K562 (cell line): Measurements from ENCODE around the gene IRS1. TPM values are rescaled to one million over a fixed set of nuclear protein-coding genes. Genes with fewer than 3 reads are reported as not detected.
A peak's percentile ranks its signal among the peaks of the same experiment; 100 is the strongest.

Experiments used
- CCAR2 ChIP-seq: fragments of 200-400 bp; formaldehyde crosslinking; IDR thresholded peaks from 2 replicates; pipeline ENCODE4 v1.6.1; 2017; ENCODE audit warnings: mild to moderate bottlenecking, low read depth, low read length
- ERF ChIP-seq: fragments of 450-650 bp; formaldehyde crosslinking; IDR thresholded peaks from 2 replicates; pipeline ENCODE4 v1.4.0; 2020; ENCODE audit warnings: mild to moderate bottlenecking, mixed read lengths
- GATAD2B ChIP-seq: fragments of 450-650 bp; IDR thresholded peaks from 2 replicates; pipeline ENCODE4 v1.6.1; 2017; ENCODE audit warnings: mild to moderate bottlenecking, borderline replicate concordance
- HMG20A ChIP-seq: fragments of 450-650 bp; formaldehyde crosslinking; conservative IDR thresholded peaks from 2 replicates; pipeline ENCODE4 v1.4.0; 2020; ENCODE audit warnings: mild to moderate bottlenecking, mixed read lengths
- JUN ChIP-seq, 2 experiments: sonication (generic) in 1 of 2; formaldehyde crosslinking in 1 of 2; IDR thresholded peaks; 2 replicates each; pipeline versions ENCODE4 v1.6.1 to v1.8.0; 2012 to 2022; ENCODE audit warnings: borderline replicate concordance in 2 of 2, mild to moderate bottlenecking in 2 of 2, improper control_type of control experiment in 1 of 2, low read depth in 1 of 2, low read length in 1 of 2, missing genetic modification reagents in 1 of 2
- MEIS2 ChIP-seq: fragments of 450-650 bp; IDR thresholded peaks from 2 replicates; pipeline ENCODE4 v1.6.1; 2014; ENCODE audit warnings: mild to moderate bottlenecking; ENCODE audit not compliant: partially characterized antibody
- NFE2L1 ChIP-seq: fragments of 450-650 bp; IDR thresholded peaks from 2 replicates; pipeline ENCODE4 v1.6.1; 2016; ENCODE audit warnings: missing genetic modification characterization, low read depth, mild to moderate bottlenecking, missing compliant biosample characterization, moderate library complexity, borderline replicate concordance
- NR2C2 ChIP-seq, 2 experiments: fragments of 200-800 bp in 1 of 2; sonication (Bioruptor generic) in 1 of 2; sonication (generic) in 1 of 2; formaldehyde crosslinking in 1 of 2; IDR thresholded peaks; 2 replicates each; pipeline versions ENCODE4 v1.6.1 to v1.8.0; 2016 to 2022; ENCODE audit warnings: mild to moderate bottlenecking in 1 of 2, missing compliant biosample characterization in 1 of 2, missing genetic modification characterization in 1 of 2, missing genetic modification reagents in 1 of 2
- PCBP1 ChIP-seq: fragments of 200-400 bp; formaldehyde crosslinking; IDR thresholded peaks from 2 replicates; pipeline ENCODE4 v1.6.1; 2018; ENCODE audit warnings: mild to moderate bottlenecking, low read depth, low read length; ENCODE audit not compliant: poor library complexity, severe bottlenecking
- PHTF2 ChIP-seq: fragments of 250-450 bp; sonication (Bioruptor Pico); IDR thresholded peaks from 2 replicates; pipeline ENCODE4 v1.5.0; 2021; ENCODE audit warnings: mild to moderate bottlenecking
- POLR3A ChIP-seq: IDR thresholded peaks from 2 replicates; pipeline ENCODE4 v1.6.1; 2011; ENCODE audit warnings: borderline replicate concordance, mild to moderate bottlenecking, moderate library complexity; ENCODE audit not compliant: insufficient read length, insufficient read depth; ENCODE audit errors: extremely low read depth
- RBM25 ChIP-seq: fragments of 200-400 bp; formaldehyde crosslinking; IDR thresholded peaks from 2 replicates; pipeline ENCODE4 v1.6.1; 2018; ENCODE audit warnings: low read length, low read depth, moderate library complexity; ENCODE audit not compliant: severe bottlenecking
- RFX1 ChIP-seq: fragments of 450-650 bp; IDR thresholded peaks from 2 replicates; pipeline ENCODE4 v1.6.1; 2016; ENCODE audit warnings: mild to moderate bottlenecking, moderate library complexity
- SMARCA4 ChIP-seq: fragments of 450-650 bp; IDR thresholded peaks from 2 replicates; pipeline ENCODE4 v1.6.1; 2016
- SMARCB1 ChIP-seq: IDR thresholded peaks from 2 replicates; pipeline ENCODE4 v1.6.1; 2011; ENCODE audit warnings: improper control_type of control experiment, low read depth; ENCODE audit not compliant: insufficient read length
- SREBF2 ChIP-seq: sonication (generic); formaldehyde crosslinking; IDR thresholded peaks from 2 replicates; pipeline ENCODE4 v1.4.0; 2020; ENCODE audit warnings: mild to moderate bottlenecking, missing genetic modification reagents
- TEAD1 ChIP-seq, 2 experiments: fragments of 450-650 bp in 1 of 2; sonication (generic) in 1 of 2; formaldehyde crosslinking; IDR thresholded peaks; 2 replicates each; pipeline versions ENCODE4 v1.4.0 to v1.8.0; 2020 to 2022; ENCODE audit warnings: mild to moderate bottlenecking in 2 of 2, missing genetic modification reagents in 1 of 2
- TOE1 ChIP-seq, 2 experiments: fragments of 450-650 bp in 1 of 2; sonication (generic) in 1 of 2; formaldehyde crosslinking in 1 of 2; IDR thresholded peaks; 2 replicates each; pipeline versions ENCODE4 v1.7.1 to v1.8.0; 2016 to 2022; ENCODE audit warnings: borderline replicate concordance in 2 of 2, mild to moderate bottlenecking in 2 of 2, antibody characterized with exemption in 1 of 2, inconsistent platforms in 1 of 2, low read depth in 1 of 2, missing genetic modification reagents in 1 of 2, moderate library complexity in 1 of 2
- ZNF124 ChIP-seq: sonication (generic); formaldehyde crosslinking; IDR thresholded peaks from 2 replicates; pipeline ENCODE4 v1.8.1; 2022; ENCODE audit warnings: missing genetic modification reagents
- ZNF354B ChIP-seq: fragments of 250-450 bp; sonication (Bioruptor Pico); IDR thresholded peaks from 2 replicates; pipeline ENCODE4 v1.4.0; 2020
- ZNF583 ChIP-seq: fragments of 250-450 bp; sonication (Bioruptor Pico); IDR thresholded peaks from 2 replicates; pipeline ENCODE4 v1.4.0; 2020
- ZNF75A ChIP-seq: fragments of 450-650 bp; formaldehyde crosslinking; IDR thresholded peaks from 2 replicates; pipeline ENCODE4 v1.4.0; 2020; ENCODE audit warnings: mild to moderate bottlenecking
- polyA plus RNA-seq, 8 experiments: library from polyadenylated mRNA; depleted of rRNA in 4 of 8; stranded (reverse) in 5 of 8; unstranded in 3 of 8; fragments of >200 nt; fragmentation: Nextera tagmentation in 2 of 8; fragmentation: Illumina TruSeq in 1 of 8; extraction: Ambion mirVana in 2 of 8; extraction: Trizol in 1 of 8; gene quantifications; 2 replicates each; pipeline versions ENCODE4 v1.2.1 to v1.2.3, GENCODE V29; 2011 to 2014; ENCODE audit warnings: inconsistent platforms in 1 of 8, missing spikeins in 1 of 8
- total RNA-seq, 7 experiments: library from RNA; depleted of rRNA in 6 of 7; stranded (reverse); fragments of >200 nt in 6 of 7; fragmentation: Illumina TruSeq in 2 of 7; extraction: Trizol in 2 of 7; gene quantifications; 2 replicates each; pipeline versions ENCODE4 v1.2.1 to v1.2.3, GENCODE V29; 2011 to 2021; ENCODE audit warnings: low replicate concordance in 1 of 7
- TF ChIP-seq, protein P1 (sequence below): sonication (generic); formaldehyde crosslinking; IDR thresholded peaks from 2 replicates; pipeline ENCODE4 v1.8.1; 2023; ENCODE audit warnings: mild to moderate bottlenecking, missing genetic modification reagents
- TF ChIP-seq, protein P2 (sequence below): sonication (generic); formaldehyde crosslinking; IDR thresholded peaks from 2 replicates; pipeline ENCODE4 v1.8.1; 2022; ENCODE audit warnings: missing genetic modification reagents

The IRS1 gene
- total and polyA plus RNA-seq, 9 of the 15 experiments (the other 6 are each of a cell fraction or from before 2014, with no cell fraction given), result under 0.01 to 0.31 (median 0.08) TPM; not detected in 1

DNA sequence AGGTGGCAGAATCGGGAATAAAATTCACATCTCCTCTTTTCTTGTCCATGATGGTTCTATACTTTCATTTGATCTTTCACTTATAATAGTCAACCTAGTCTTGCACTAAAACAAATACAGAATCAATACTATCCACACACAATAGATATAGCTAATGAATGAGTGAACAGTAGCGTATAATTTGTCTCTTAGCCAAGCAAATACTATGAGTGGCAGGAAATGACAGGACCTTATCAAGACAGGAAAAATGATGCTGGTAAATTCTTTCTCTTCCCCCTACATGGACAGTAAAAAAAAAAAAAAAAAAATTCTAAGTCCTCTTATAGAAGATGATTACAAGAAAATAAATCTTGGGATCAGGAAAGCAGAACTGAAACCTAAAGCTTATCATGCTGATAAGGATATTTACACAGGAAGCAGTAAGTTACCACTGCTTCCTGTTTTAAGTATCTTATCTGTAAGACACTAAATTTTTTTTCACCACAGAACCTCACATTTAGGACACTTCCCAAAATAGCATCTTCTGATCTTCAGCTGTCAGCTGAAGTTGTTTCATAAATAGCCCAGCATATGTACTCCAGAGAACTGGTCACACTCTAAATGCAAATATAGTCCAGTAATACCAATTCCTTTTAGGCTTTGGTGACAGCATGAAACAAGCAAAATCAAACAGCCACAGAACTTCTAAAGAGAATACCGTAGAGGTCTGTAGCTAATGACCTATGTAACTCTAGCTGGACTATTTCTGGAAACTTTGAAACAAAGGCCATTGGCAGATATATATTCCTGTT, 27.0 kb downstream of the IRS1 start (continued):
- TF ChIP-seq PHTF2 (CRISPR knock-in tag) (no peak), RFX1 (0 out of 2 replicates have a peak, but pooled peaks have one; percentile 13), ERF (CRISPR knock-in tag) (no peak), TOE1 (IDR thresholded peaks at IDR 0.05; ENCODE audit: borderline replicate concordance) (no peak), TOE1 (CRISPR knock-in tag; IDR thresholded peaks at IDR 0.05; ENCODE audit: borderline replicate concordance, low read depth) (no peak), GATAD2B (no peak), ZNF124 (CRISPR knock-in tag) (no peak), NR2C2 (CRISPR knock-in tag; IDR thresholded peaks at IDR 0.05) (no peak), NR2C2 (tag; IDR thresholded peaks at IDR 0.05) (peak; percentile 65; the same call in 1 of the 2 replicates), TEAD1 (CRISPR knock-in tag; IDR thresholded peaks at IDR 0.05) (peak in 1 of 2 experiments; percentile 70; a peak in 1 of 4 replicates), SMARCB1 (no peak), POLR3A (no peak), MEIS2 (peak; percentile 99), SMARCA4 (peak; percentile 93), HMG20A (CRISPR knock-in tag) (0 out of 2 replicates have a peak, but pooled peaks have one; percentile 83), SREBF2 (no peak), CCAR2 (no peak), PCBP1 (no peak), ZNF75A (CRISPR knock-in tag) (no peak), RBM25 (no peak), ZNF354B (CRISPR knock-in tag) (no peak), NFE2L1 (no peak), JUN (IDR thresholded peaks at IDR 0.05; ENCODE audit: borderline replicate concordance, low read depth, low read length) (no peak), JUN (CRISPR knock-in tag; IDR thresholded peaks at IDR 0.05; ENCODE audit: borderline replicate concordance) (no peak), ZNF583 (no peak)
- TF ChIP-seq, protein P1, sequence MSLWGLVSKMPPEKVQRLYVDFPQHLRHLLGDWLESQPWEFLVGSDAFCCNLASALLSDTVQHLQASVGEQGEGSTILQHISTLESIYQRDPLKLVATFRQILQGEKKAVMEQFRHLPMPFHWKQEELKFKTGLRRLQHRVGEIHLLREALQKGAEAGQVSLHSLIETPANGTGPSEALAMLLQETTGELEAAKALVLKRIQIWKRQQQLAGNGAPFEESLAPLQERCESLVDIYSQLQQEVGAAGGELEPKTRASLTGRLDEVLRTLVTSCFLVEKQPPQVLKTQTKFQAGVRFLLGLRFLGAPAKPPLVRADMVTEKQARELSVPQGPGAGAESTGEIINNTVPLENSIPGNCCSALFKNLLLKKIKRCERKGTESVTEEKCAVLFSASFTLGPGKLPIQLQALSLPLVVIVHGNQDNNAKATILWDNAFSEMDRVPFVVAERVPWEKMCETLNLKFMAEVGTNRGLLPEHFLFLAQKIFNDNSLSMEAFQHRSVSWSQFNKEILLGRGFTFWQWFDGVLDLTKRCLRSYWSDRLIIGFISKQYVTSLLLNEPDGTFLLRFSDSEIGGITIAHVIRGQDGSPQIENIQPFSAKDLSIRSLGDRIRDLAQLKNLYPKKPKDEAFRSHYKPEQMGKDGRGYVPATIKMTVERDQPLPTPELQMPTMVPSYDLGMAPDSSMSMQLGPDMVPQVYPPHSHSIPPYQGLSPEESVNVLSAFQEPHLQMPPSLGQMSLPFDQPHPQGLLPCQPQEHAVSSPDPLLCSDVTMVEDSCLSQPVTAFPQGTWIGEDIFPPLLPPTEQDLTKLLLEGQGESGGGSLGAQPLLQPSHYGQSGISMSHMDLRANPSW, result no peak
- TF ChIP-seq, protein P2, sequence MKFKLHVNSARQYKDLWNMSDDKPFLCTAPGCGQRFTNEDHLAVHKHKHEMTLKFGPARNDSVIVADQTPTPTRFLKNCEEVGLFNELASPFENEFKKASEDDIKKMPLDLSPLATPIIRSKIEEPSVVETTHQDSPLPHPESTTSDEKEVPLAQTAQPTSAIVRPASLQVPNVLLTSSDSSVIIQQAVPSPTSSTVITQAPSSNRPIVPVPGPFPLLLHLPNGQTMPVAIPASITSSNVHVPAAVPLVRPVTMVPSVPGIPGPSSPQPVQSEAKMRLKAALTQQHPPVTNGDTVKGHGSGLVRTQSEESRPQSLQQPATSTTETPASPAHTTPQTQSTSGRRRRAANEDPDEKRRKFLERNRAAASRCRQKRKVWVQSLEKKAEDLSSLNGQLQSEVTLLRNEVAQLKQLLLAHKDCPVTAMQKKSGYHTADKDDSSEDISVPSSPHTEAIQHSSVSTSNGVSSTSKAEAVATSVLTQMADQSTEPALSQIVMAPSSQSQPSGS, result no peak
